ENCODE data around the gene SYNM. TPM values are rescaled to one million over a fixed set of nuclear protein-coding genes. Genes with fewer than 3 reads are reported as not detected.

The SYNM gene
- total and polyA plus RNA-seq, 2 experiments from 2014 or later: 0.74 to 3.5 TPM

GRCh38 chr15:99117563-99118257 is 12.8 kb downstream of the SYNM start (continued):
- no peak for TF ChIP-seq ETS1 (IDR thresholded peaks at IDR 0.05)

GRCh38 chr15:99118258-99118632 is 13.4 kb downstream of the SYNM start:
- no peak overlapping the region for H3K27ac ChIP-seq (ENCODE audit: low read depth)
- H3K36me3 ChIP-seq (ENCODE audit: insufficient read depth): no peaks in the 10 kb centered on the region
- ATAC-seq: no peak
- DNase-seq (ENCODE audit: low spot score): no peak
- no peak overlapping the region for H3K4me2 ChIP-seq
- H3K9me2 ChIP-seq (ENCODE audit: insufficient read depth): no peaks in the 10 kb centered on the region
- TF ChIP-seq NANOG (IDR thresholded peaks at IDR 0.05; ENCODE audit: borderline replicate concordance) (no peak), EZH2 (IDR thresholded peaks at IDR 0.05; ENCODE audit: low read depth, unreplicated experiment) (no peak), ZNF114 (CRISPR knock-in tag; IDR thresholded peaks at IDR 0.05) (no peak), JUNB (IDR thresholded peaks at IDR 0.05; ENCODE audit: unreplicated experiment) (no peak), CTCF (conservative IDR thresholded peaks at IDR 0.05; ENCODE audit: low read depth in 2 of 2) (no peak), POLR2AphosphoS5 (IDR thresholded peaks at IDR 0.05; ENCODE audit: low read depth) (no peak)
- no peaks in the 10 kb centered on the region for H3K4me1 ChIP-seq (ENCODE audit: insufficient read depth)
- H3K27me3 ChIP-seq (ENCODE audit: insufficient read depth): no peaks in the 10 kb centered on the region
- H3F3A ChIP-seq (replicated peaks; ENCODE audit: low read depth): no peaks in the 10 kb centered on the region
- H3K79me2 ChIP-seq (replicated peaks; ENCODE audit: insufficient read depth): no peaks in the 10 kb centered on the region
- H4K20me1 ChIP-seq (replicated peaks; ENCODE audit: insufficient read depth): no peaks in the 10 kb centered on the region
- Mint-ChIP-seq H3K36me3 (ENCODE audit: low read depth) (peaks cover 2% of the 10 kb centered on the region; the same call in 1 of the 3 replicates), H3K27me3 (ENCODE audit: insufficient read depth, low read depth, poor library complexity) (peaks cover 2% of the 10 kb centered on the region), H3K4me1 (peaks cover 14% of the 10 kb centered on the region), H3K9me3 (no peaks in the 10 kb centered on the region; the same call in 2 of the 3 replicates), H3K27ac (no peak overlapping the region), H3K4me3 (no peak overlapping the region)
- no peak overlapping the region for H2AFZ ChIP-seq
- H3K4me3 ChIP-seq: no peak overlapping the region

DNA sequence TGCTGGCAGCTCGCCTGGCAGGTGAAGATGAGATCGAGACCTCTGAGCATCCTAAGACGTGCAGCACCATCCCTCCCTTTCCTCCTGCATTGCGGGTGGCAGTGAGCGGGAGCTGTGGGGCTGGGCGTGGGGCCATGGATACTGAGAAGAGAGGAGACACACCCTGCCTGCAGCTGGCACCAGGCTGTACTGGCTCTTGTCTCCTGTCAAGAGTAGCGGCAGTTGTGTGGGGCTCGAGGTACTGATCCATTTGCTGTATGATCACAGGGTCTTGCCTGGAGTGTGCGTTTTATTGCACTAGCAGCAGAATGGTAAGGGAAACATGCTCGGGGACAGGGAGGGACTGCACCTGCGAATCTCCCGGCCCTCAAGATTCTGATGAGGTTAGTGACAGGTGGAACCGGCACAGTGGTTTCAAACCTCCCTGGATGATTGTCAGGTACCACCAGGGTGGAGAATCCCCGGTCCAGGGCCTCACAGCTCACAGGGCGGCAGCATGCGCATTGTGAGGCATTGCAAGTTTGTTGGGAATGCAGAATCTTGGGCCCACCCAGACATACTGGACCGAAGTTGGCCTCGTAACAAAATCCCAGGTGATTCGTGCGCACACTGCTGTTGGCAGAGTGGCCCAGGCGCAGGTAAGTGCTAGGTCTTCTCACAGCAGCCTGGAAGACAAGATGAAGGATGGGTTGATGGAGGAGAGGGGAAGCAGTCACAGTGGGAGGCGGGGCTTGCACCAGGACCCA is 14.1 kb downstream of the SYNM start:
- Mint-ChIP-seq H3K36me3 (ENCODE audit: low read depth) (peaks cover 2% of the 10 kb centered on the region; the same call in 1 of the 3 replicates), H3K27me3 (ENCODE audit: insufficient read depth, low read depth, poor library complexity) (peaks cover 2% of the 10 kb centered on the region), H3K4me1 (peaks cover 22% of the 10 kb centered on the region), H3K27ac (no peak overlapping the region), H3K9me3 (no peaks in the 10 kb centered on the region; the same call in 2 of the 3 replicates), H3K4me3 (no peak overlapping the region)
- Histone ChIP-seq H3K27me3 (ENCODE audit: insufficient read depth) (no peaks in the 10 kb centered on the region), H3K9me2 (ENCODE audit: insufficient read depth) (no peaks in the 10 kb centered on the region), H3K79me2 (replicated peaks; ENCODE audit: insufficient read depth) (no peaks in the 10 kb centered on the region), H3K4me1 (ENCODE audit: insufficient read depth) (no peaks in the 10 kb centered on the region), H3K27ac (ENCODE audit: low read depth) (no peak overlapping the region), H3K36me3 (ENCODE audit: insufficient read depth) (no peaks in the 10 kb centered on the region), H4K20me1 (replicated peaks; ENCODE audit: insufficient read depth) (no peaks in the 10 kb centered on the region), H3F3A (replicated peaks; ENCODE audit: low read depth) (no peaks in the 10 kb centered on the region), H2AFZ (no peak overlapping the region), H3K4me3 (no peak overlapping the region), H3K4me2 (no peak overlapping the region)
- no peak for DNase-seq (ENCODE audit: low spot score)
- no peak for ATAC-seq
- TF ChIP-seq ZNF462 (CRISPR knock-in tag; IDR thresholded peaks at IDR 0.05): no peak
- TF ChIP-seq ZNF331 (CRISPR knock-in tag; IDR thresholded peaks at IDR 0.05; ENCODE audit: low read depth): no peak
